DMS153 treated with DMSO at 0.1 percent for 48 hours (cell line): Measurements from ENCODE around the gene RASAL2.
A peak's percentile ranks its signal among the peaks of the same experiment; 100 is the strongest.
"Not testable (repeated sequence)": the region's sequence is repeated elsewhere in the genome, so short reads cannot be mapped to it uniquely, and the experiment has no call there.

Source experiments
- DNase-seq: peaks from one replicate; lab custom pipeline; 2025; ENCODE audit not compliant: unreplicated experiment; lab: John Stamatoyannopoulos, UW

Gene RASAL2

GRCh38 chr1:178501705-178502329, 407.9 kb downstream of the RASAL2 start:
- DNase-seq, result peak; percentile 49

- DNase-seq, result no peak
These were observed 408.4 kb downstream of the RASAL2 start for GRCh38 chr1:178502330-178502714.

GRCh38 chr1:178502856-178503255, 409.0 kb downstream of the RASAL2 start:
- DNase-seq, result no peak

- not testable (repeated sequence) for DNase-seq
These were observed 409.4 kb downstream of the RASAL2 start for GRCh38 chr1:178503316-178503715.

GRCh38 chr1:178503849-178504248, 409.9 kb downstream of the RASAL2 start:
- no peak for DNase-seq

- DNase-seq, result no peak
These were observed 410.4 kb downstream of the RASAL2 start for GRCh38 chr1:178504286-178504685.

- no peak for DNase-seq
These were observed 412.3 kb downstream of the RASAL2 start for GRCh38 chr1:178506177-178506576.

GRCh38 chr1:178506669-178507068, 412.8 kb downstream of the RASAL2 start:
- DNase-seq, result no peak

GRCh38 chr1:178509414-178510007, 415.6 kb downstream of the RASAL2 start:
- DNase-seq, result no peak

GRCh38 chr1:178510155-178510554, 416.3 kb downstream of the RASAL2 start:
- DNase-seq, result no peak

- DNase-seq, result no peak
These were observed 418.8 kb downstream of the RASAL2 start, which contains the start of gene TEX35 for GRCh38 chr1:178512566-178513277. Gene TEX35 (plus strand): TSS chr1:178513109. CDS start chr1:178513189, 80 bp downstream.

- DNase-seq, result no peak
These were observed 419.5 kb downstream of the RASAL2 start for GRCh38 chr1:178513278-178513983.

- no peak for DNase-seq
These were observed 422.2 kb downstream of the RASAL2 start for GRCh38 chr1:178516110-178516509.

- no peak for DNase-seq
These were observed 425.0 kb downstream of the RASAL2 start for GRCh38 chr1:178518894-178519293.

GRCh38 chr1:178520803-178521202, 426.9 kb downstream of the RASAL2 start:
- no peak for DNase-seq

GRCh38 chr1:178521241-178521640, 427.3 kb downstream of the RASAL2 start:
- DNase-seq, result no peak

- DNase-seq, result no peak
These were observed 433.2 kb downstream of the RASAL2 start for GRCh38 chr1:178527117-178527516.

GRCh38 chr1:178528228-178528952, 434.5 kb downstream of the RASAL2 start:
- no peak for DNase-seq

GRCh38 chr1:178528953-178529335, 435.0 kb downstream of the RASAL2 start:
- DNase-seq, result no peak

- DNase-seq, result no peak
These were observed 435.6 kb downstream of the RASAL2 start for GRCh38 chr1:178529364-178530036.
